ENCODE measurements around the gene MAP3K5.

DNA sequence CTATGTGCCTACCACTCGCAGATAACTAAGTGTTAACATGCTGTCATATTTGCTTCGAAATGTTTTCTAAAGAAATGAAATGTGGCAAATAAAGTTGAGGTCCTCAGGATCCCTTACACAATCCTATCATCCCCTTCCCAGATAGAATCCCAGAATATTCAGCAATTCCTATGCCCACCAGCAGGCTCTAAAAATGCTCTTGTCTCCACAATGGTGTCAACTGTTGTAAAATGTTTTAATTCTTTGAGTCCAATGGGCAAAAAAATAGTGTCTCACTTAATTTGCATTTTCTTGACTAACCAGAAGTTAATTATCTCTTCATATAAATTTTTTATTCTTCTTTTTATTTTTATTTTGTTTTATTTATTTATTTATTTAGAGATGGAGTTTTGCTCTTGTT, 138.2 kb downstream of the MAP3K5 start:
- TF ChIP-seq CTCF (IDR thresholded peaks at IDR 0.05; ENCODE audit: low read length) (no peak), EZH2 (IDR thresholded peaks at IDR 0.05; ENCODE audit: borderline replicate concordance, low read length) (no peak)

Measured in OCI-LY1 (cell line).